NCI-H524 (cell line): ENCODE data around the gene HOXC13.
A peak's percentile ranks its signal among the peaks of the same experiment; 100 is the strongest.

Source experiments
- DNase-seq, 2 experiments: peaks; one replicate each; lab custom pipeline; 2025; lab: John Stamatoyannopoulos, UW

HOXC13 gene

DNA sequence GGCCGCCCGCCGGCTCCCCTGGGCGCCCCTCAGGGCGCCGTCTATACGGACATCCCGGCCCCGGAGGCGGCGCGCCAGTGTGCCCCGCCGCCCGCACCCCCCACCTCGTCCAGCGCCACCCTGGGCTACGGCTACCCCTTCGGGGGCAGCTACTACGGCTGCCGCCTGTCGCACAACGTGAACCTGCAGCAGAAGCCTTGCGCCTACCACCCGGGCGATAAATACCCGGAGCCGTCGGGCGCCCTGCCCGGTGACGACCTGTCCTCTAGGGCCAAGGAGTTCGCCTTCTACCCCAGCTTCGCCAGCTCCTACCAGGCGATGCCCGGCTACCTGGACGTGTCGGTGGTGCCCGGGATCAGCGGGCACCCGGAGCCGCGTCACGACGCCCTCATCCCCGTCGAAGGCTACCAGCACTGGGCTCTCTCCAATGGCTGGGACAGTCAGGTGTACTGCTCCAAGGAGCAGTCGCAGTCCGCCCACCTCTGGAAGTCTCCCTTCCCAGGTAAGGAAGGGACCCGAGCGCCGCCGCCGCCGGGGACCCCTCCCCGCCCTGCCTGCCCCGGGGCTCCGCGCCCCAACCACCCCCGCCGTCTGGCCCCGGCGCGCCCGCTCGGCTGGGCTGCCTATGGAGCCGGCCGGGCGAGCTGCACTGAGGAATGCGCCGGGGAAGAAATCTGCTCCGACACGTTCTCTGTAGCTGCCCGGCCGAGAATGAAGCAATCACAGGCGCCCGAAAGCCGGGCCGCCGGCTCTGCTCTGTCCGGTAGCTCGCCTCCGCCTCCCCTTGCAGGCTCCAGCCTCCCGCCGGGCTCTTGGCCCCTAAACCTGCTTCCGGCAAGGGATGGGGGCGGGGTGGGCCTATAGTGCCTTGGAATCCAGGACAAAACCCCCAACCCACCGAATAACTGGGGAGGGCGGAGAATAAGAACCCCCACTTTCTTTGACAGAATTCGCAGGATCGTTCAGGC is 794 bp downstream of the HOXC13 start:
- peak in 1 of 2 experiments; percentile 19 for DNase-seq

DNA sequence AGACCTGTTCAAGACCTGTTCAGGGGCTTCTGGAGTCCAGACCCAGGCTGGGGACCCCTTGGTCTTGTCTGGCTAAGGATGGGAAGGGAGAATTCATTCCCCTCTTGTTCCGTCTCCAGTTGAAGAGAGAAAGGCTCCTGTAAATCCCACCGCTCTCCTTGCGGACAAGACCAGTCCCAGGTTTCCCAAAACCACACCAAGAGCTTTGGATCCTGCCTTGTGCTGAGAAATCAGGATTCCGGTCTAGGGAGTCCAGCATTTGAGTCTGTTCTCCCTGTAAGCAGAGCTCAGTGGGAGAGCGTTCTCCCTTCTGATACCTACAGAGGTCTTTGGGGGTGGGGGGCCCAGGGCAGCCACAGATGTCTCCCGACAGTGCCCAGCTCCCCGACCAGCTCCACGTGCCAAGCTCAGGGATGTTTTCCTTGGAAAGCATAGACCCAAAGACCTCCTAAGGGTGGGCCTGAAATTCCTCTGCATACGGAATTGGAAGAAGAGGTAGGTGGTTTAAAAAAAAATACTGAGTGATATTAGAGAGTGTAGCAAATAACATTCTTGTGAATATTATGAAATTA is 1.9 kb downstream of the HOXC13 start:
- no peak for DNase-seq

DNA sequence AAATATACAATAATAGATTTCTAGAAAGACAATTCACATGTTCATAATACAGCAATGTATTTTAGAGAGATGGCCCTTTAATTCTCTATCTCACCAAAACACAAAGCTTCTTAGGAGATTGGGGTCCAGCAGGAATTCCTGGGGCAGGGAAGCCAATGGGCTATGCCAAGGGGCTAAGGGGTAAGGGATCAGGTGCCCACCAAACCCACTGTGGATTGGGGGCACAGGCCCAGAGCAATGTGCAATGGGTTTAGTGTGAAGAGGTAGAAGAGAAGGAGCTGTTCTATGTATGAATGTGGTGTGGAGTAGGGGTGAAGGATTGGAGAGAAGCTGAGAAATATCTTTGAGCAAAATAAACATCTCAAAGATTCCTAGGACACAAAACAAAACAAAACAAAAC is 2.6 kb downstream of the HOXC13 start:
- no peak for DNase-seq

DNA sequence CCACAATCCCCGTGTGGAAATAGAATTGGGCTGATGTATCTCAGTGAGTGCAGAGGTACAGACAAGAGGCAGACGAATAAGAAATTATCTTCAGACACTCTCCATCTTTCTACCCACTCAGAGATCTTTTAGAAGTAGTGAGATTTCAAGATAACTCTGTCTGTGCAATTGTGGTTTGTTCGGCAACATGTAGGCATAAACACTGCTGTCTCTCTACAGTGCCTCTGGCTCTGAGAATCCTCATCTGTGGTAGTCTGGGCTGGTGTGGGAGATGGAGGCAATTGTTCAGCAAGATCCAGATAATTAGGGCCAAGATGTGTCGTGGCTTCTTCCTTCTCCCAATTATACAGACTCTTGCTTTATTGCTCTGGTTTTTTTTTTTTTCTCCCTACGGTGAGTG is 3.1 kb downstream of the HOXC13 start:
- no peak for DNase-seq

DNA sequence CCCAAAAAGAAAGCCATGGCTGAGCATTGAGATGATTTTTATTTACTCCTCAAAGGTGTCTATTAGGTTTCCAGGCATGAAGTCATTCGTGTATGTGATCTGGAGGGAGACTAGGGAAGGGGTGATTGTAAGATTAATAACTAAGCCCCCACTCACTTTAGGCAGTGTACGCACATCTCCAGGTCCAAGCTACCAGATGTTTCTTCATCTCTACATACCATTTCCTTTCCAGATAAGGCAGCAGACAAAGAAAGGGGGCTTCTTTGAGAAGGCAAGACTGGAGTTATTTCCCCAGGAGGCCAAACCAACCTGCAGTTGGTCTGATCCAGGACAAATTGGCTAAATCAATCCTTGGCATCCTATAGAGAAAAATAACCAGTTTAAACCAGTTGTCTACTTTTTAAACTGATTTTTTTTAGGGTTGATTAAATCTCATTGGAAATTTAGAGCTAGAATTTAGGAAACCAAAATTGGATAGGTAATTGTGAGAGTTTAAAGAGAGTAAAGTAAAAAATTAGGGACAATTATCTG is 3.9 kb downstream of the HOXC13 start:
- DNase-seq = no peak

DNA sequence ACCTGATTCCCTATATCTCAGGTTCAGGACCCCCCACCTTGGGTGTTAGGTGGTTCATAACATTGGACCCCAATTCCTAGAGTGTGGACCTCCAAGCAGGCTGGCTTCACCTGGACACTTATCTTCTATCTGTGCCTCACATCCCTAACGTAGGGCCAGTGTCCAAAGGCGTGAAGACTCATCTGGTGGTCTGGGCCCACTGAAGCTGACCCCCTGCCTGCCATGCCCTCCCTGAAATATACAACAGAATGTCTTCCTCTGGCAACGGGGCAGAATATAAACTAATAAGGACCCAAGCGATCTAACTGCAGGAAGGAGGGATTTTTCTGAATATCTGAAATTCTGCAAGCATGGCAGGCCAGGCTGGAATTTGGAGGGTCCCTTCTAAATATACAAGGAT is 5.6 kb downstream of the HOXC13 start:
- DNase-seq = no peak

DNA sequence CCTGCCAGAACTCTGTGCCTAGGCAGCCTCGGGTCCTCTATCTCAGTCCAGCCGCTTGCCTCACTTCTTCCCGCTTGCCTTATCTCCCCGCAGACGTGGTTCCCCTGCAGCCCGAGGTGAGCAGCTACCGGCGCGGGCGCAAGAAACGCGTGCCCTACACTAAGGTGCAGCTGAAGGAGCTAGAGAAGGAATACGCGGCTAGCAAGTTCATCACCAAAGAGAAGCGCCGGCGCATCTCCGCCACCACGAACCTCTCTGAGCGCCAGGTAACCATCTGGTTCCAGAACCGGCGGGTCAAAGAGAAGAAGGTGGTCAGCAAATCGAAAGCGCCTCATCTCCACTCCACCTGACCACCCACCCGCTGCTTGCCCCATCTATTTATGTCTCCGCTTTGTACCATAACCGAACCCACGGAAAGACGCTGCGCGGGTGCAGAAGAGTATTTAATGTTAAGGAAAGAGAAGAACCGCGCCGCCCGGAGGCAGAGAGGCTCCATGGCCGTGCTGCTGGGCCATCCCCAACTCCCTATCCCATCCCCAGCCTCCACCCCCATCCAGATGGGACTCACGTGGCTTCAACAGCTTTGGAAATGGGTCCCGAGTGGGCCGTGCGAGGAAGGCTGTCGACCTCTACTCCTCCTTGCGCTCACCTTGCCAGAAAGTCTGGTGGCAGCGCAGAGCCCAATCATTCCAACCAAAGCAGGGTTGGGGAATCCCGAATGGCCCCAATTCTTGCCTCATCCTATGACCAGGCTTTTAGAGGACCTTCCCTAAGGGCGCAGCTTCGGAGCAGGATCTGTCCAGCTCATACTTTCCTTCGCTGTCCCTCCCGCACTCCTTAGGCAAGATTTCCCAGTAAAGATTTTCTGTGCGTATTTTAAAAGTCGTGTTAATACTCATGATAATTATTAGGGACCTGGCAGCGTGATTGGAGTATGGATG is 6.5 kb downstream of the HOXC13 start:
- DNase-seq = no peak

DNA sequence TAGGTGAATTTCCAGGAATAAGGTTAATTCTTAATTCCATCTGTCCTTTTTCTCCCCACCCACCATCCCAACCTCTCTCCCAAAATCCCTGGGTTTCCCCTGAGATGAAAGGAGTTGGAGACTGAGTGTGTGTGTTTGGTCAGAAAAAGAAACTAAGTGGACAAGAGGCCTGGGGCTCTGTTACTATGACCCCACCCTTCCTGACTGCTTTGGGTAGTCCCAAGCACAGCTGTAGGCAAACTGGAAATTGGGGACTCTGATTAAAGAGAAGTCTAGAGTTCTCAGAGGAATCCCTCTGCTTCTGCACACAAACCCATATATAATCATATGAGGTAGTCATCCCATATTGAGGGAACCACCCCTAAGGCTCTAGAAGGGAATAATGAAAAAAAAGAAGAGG is 9.1 kb downstream of the HOXC13 start:
- DNase-seq = no peak

DNA sequence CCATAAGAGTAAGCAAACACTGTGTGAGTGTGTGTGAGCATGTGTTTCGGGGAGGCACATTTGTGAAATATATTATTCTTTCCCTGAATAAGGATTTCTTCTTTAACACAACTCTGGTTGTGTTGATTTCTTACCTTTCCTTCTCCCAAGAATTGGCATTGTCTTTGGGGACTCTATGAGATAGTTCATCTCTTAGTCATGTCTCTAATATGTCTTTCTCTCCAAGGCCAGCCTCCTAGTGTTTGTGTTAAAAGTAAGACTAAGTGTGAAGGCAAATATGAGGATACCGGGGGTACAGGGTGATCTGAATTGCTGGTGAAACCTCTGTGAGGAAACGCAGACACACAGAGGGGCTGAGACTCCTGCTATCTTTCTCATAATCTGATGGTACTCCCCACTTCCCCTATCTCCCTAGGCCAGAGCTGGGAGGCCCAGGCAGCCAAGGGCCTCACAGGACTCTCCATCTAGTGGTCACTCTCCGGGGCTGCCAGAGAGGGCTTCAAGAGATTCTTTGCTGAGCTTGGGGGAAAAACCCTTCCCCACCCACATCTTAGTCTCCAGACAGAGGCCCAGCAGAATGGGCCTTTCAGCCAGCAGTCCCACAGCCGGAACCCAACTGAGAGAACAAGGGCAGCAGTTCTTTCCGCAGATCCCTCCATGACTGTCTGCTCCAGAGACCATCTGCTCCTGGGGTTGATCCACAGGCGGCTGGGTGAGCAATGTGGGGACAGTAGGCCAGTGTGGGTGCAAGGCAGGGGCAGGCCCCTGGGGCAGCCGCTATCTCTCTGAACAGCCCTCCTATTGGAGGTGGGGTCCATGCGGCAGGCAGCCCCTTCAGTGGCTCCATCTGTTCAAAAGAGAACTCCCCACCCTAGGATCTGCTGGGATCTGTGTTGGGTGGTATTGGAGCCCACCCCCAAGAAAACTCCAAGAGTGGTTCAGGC is 10.3 kb downstream of the HOXC13 start:
- DNase-seq = no peak

DNA sequence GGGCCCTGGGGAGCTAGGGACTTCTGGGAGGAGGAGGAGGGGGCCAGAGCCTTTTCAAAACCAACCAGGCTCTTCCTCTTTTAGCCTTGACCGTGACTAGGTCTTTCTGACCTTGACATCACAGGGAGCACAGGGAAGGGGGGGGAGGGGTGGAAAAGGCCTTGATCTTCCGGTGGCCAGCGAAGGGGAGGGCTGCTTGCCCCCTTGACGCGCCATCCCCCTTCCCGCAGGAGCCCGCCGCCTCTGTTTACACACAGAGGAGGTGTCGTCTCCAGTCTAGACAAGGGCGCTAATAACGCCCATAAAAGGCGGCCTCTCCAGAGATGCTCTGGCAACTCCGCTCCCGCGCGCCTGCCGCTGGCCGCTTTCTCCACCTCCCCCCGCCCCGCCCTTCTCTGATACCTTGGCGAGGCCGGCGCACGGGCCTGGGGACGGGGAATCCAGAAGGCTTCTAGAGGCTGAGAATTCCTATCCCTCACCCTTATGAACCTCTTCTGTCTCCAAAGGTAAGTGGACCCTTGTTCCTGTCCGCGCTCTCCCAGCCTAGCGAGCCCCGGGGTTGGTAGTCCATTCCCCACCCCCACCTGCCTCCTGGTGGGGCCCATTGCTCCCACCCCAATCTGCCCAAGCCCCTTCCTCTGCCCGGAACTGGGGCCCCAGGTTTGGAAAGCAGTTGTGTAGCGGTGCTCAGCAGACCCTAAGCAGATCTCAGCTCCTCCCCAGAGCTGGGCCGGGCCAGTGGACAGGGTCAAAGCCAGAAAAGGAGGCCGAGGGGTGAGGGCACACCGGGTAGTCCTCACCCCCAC is 11.2 kb downstream of the HOXC13 start:
- DNase-seq = peak in 1 of 2 experiments; percentile 20

DNA sequence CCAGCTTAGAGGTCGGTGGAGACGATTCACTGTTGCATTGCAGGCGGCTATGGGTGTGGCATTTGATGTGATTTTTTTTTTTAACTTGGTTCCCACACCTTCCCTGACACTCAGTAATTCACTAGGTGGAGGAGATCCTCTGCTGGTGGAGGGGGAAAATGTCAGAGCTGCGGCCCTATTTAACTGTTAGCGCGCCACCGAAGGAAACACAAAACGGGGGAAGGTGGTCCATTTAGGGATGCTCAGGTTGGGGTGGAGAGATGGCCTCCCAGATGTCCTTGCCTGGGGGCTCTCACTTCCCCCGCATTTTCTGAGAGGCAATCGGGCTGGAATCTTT is 11.8 kb downstream of the HOXC13 start:
- DNase-seq = peak in 1 of 2 experiments; percentile 11

DNA sequence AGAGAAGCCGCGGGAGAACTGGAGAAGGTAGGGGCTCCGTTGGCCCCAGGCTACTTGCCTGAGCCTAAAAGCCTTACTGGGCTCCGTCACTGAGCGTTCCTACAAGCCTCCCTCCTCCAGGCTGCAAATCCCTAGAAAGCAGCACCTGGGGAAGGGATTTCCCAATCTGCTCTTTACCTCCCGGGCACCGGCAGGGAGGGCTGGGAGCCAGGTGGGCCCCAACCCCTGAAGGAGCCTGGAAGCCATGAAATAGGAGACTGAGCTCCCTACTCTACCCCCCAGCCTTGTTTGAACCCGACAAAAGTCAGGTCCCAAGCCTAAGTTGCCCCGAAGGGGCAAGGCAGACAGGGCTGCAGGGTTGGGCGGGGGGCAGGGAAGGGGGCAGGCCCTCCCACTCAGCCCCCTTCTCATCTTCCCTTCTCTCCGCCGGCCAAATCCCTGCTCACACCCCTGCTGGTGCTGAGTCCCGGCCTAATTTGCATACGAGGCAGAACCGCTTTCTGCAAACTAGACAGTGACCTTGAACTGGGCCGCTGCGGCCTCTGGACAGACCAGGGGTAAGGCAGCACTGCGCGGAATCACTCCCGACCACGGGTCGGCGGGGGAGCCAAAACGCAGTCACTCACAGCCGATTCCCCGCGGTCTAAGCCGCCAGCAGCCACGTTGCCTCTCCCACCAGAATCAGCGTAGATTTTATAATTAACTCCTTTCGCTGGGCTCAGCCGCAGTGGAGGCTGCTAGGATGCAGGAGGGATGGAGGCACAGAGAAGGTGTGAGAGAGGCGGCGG is 12.4 kb downstream of the HOXC13 start:
- DNase-seq = peak in 1 of 2 experiments; percentile 26

DNA sequence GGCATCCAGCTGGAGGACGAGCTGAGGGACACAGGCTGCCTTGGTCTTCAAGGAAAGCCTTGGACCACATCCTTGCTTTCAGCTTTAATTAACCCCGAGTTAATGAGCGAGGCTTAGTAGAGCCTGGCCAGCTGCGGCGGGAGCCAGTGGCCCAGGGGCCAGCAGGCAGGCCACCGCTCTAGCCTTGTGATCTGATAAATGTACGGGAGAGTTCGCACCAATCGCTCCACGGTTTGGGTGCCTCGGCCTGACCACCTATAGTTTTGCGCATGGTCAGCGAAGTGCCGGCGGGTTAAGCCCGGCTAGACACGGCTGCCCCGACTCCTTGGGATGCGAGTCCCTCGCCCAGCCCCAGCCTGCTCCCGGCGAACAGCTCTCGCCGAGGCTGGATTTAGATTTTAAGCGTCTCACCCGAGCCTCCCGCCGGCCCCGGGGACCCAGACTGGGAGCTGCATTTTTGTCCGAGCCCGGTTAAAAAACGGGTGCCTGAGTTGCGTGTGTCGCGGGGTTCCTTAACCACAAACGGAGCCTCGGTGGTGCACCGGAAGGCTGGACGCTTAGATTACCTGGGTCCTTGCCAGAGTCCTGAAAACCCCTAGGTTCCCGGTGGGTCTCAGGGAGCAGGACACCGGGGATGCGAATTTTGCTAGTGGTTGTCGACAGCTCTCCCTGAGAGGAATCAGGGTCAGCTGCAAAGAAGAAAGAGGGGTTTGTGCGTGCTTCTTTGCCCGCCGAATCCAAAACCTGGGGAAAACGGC is 13.1 kb downstream of the HOXC13 start:
- no peak for DNase-seq

DNA sequence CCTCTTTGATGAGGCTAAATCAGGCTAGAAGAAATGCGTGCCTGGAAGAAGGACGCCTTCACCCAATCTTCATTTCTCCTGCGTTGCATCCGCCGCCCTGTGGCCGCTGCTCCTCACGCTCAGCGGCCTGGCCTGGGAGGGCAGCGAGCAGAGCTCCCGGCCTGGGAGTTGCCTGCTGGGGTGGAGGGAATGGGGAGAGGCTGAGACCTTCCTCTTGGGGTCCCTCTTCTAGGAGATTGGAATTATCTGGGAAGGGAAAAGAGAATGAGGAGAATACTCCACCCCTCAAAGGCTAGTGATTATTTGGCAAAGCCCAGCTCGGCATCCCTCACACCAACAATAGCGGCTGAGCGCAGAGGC is 13.7 kb downstream of the HOXC13 start:
- DNase-seq = no peak

DNA sequence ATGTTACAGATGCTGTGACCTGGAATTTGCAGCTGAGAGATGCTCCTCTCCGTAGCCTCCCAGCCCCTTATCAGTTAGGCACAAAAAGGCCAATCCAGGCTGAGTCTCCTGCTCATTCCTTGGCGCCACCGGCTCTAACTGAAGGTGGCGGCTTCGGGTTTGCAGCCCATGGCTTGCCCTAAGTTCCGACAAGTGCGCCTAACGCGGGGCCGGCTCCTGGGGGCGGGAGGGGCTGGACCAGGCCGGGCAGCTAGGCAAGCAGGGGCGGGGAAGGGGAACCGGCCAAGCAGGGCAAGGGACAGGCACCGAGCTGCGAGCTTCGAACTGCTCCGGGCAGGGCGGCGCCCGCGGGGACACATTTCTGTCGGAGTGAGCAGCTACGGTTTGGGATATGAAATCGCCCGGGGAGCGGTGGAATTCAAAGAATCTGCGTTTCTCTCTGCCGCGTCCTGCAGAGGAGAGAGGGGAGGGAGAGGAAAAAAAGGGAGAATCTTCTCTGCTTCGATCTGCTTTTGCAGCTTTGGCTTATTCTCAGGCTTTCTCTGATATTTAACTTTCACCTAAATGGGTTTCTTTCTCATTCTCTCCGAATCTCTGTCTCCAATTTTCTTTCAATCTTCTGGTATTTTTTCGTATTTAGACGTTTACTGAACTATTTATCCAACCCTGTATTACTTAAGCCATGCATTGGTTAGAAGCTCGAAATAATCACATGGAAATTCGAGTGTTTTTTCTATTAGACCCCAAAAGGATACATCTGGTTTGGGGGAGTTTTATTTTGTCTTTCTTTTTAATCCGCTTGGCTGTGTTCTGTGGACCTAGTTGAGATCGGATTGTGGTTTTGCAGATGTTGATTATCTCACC is 14.5 kb downstream of the HOXC13 start:
- peak in 1 of 2 experiments; percentile 29 for DNase-seq

DNA sequence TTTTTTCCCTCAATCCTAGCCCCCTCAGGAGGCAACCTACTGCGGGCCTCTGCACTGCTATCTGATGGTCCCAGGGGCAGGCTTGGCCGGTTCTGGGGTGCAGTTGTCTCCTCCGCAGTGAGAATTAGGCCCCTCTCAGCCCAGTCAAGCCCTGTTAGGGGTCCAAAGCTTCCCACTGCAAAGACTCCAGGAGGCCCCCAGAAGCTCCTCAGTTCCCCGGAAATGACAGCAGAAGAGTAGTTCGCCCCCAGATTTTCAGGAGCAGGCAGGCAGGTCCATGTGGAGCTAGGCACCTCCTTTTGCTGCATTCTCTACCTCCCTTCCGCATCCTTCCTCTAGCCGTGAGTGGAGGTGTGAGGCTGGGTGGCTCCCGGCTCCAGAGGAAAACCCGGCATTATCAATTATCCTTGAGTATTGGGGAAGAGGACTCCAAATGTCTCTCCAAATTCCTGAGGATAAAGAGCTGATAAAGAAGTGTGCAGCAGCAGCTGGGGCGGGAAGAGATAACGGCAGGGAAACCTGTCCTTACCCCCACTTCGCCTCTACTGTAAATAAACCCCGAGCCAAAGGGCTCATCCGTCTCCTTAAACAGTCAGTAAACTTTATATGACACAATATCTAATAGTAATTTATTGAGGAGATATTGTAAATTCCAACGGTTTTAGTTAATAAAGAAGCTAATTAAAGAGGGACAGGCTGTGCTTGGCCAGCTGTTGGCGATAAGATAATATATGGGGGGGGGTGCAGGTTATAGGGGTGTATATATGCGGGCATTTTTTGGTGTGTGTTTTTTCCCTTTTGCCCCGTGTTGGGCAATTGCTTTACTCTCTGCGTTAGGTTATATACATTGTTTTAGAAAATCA is 15.4 kb downstream of the HOXC13 start:
- no peak for DNase-seq

DNA sequence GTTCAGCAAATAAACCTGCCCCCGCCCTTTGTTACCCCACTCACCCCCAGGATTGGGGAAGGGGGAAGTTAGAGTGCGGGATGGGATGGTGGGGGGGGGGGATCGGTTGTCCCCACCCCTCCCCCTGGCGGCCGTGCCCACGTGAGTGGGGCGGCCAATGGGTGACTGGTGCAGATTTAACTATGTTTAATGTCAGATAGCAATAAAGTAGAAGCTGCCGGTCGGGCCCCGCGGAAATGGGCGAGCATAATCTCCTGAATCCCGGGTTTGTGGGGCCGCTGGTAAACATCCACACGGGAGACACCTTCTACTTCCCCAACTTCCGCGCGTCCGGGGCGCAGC is 16.0 kb downstream of the HOXC13 start, which contains the start of gene HOXC12:
Gene HOXC12, plus strand, starts transcription at position 210 of the 342 bp plus-strand sequence. Its CDS starts 27 bp downstream, at position 237.
- DNase-seq = no peak
